ENCODE results near the gene IL7R. TPM values are rescaled to one million over a fixed set of nuclear protein-coding genes. Genes with fewer than 3 reads are reported as not detected.
A peak's percentile ranks its signal among the peaks of the same experiment; 100 is the strongest.

Gene IL7R
- total RNA-seq, 1 donor: 0.81 TPM

DNA sequence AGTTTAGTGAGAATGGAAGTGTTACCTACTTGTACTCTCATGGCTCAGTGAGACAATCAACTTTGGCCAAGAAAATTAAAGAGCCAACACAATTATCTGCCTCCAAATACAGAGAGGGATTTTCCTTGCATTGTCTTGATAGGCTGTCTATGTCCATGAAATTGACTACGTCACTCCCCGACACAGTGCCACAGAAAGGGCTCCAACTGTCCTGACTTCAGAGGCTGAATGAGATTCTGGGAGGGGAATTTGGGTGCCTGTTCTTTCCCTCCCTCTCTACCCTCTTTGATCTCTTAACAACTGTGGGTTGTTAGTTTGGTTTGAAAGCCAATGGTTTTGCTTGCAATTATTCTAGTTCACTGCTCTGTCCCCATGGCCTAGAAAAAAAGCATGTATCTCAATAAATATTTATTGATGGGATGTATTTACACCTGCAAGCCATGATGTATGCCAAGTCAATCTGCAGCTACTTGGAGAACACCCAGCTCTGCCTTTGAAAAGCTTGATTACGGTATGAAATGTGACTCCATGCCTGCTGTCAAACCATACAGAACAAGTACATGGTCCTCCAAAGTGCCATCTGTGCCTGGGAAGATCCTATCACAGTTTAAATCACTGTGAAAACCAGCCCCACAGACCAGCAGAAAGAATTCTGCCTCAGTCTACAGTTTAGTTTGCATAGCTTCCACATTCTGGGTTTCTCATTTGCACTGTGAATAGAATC is 44.4 kb downstream of the IL7R start:
- no peak for DNase-seq (ENCODE audit: low read depth in 2 of 3, low spot score in 2 of 3)

DNA sequence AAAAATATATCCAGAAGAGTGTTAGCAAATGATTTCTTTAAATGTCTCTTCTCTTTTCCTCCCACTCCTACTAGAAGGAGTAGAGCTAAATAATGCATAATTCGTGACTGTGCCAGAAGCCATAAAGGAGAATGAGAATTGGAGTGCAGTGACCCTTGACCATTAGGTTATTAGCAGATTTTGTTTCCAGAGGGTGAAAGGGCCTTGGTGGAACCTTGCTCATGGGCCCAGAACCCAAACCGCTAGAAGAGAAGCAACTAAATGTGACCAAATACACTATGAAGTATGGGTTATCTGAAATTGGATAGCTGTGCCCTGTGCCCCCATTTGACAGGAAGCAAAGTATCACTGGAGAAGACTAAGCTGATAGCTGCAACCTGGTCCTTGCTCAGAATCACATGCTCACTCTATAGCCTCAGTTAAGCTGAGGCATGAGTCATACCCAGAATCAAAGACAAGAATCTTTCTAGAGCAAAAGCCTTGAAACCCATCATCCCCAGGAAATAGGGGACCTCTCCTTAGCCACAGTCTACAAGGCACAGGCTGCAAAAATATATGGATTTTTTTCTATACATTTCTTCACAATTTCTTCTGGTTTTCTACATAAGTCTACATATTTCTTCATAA is 45.5 kb downstream of the IL7R start:
- DNase-seq (ENCODE audit: low read depth in 2 of 3, low spot score in 2 of 3): no peak

GRCh38 chr5:35903631-35904203 is 47.0 kb downstream of the IL7R start:
- DNase-seq (ENCODE audit: low read depth in 2 of 3, low spot score in 2 of 3): no peak

GRCh38 chr5:35904443-35905132 is 47.9 kb downstream of the IL7R start:
- DNase-seq (ENCODE audit: low read depth in 2 of 3, low spot score in 2 of 3): no peak

DNA sequence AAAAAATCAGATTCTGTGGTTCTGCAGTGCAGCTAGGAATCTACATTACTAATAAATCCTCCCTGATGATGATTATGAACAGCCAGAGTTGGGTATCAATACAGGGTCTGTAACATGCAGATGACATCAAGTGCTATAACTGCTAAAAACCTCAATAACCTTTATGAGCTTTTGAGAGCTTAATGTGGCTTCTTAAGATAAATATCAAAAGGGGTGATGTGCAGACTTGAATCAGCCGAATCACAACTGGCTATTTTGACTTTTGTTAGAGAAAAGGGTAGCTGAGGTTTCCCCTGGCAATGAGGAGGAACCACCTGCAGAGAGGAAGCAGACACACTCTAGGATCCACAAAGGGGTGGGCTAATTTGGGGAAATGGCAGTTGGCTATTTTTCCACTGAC is 51.5 kb downstream of the IL7R start:
- peak in 2 of 3 donors; percentile 52 to 93 for DNase-seq (ENCODE audit: low read depth in 2 of 3, low spot score in 2 of 3)

- DNase-seq (ENCODE audit: low read depth in 2 of 3, low spot score in 2 of 3): peak in 1 of 3 donors; percentile 38
Observed at GRCh38 chr5:35908814-35909213, 52.1 kb downstream of the IL7R start.

DNA sequence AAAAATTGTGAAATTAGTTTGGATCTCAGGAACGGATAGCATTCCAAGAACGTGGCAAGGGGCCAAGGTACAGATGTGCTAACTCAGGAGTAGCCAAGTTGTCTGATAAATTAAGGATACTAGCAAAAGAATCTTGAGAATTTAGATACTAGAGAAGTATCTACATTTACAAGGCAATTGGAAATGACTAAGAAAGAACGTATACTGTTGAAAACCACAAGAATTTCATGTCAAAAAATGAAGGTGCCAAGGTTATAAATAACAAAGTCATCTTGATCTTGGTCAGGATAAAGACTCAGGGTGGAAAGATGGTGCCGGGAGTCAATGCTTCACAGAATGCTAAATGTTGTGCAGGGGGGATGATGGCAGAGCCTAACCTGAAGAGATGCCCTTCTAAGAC is 62.5 kb downstream of the IL7R start:
- no peak for DNase-seq (ENCODE audit: low read depth in 2 of 3, low spot score in 2 of 3)

DNA sequence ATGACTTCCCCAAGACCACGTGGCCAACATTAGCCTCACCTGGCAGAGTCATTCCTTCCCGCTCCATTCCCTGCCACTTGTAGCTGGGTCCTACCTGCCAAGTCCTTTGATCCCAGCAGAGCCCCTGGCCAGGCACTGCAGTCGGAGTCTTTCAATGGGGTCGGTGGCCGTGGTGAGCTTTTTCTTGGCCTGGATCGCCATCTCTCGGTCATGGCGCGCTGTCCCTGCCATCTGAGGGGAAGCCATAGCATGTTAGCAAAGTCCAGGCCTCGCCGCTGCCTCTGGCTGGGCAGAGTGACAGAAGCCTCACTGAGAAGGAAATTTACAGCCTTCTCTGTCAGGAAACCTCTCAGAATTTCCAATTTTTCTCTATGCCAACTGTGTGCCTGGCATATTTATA is 64.2 kb downstream of the IL7R start:
- no peak for DNase-seq (ENCODE audit: low read depth in 2 of 3, low spot score in 2 of 3)

GRCh38 chr5:35921930-35922329 is 65.2 kb downstream of the IL7R start:
- DNase-seq (ENCODE audit: low read depth in 2 of 3, low spot score in 2 of 3): peak in 1 of 3 donors; percentile 30

- no peak for DNase-seq (ENCODE audit: low read depth in 2 of 3, low spot score in 2 of 3)
Observed at GRCh38 chr5:35922468-35922867, 65.8 kb downstream of the IL7R start.

DNA sequence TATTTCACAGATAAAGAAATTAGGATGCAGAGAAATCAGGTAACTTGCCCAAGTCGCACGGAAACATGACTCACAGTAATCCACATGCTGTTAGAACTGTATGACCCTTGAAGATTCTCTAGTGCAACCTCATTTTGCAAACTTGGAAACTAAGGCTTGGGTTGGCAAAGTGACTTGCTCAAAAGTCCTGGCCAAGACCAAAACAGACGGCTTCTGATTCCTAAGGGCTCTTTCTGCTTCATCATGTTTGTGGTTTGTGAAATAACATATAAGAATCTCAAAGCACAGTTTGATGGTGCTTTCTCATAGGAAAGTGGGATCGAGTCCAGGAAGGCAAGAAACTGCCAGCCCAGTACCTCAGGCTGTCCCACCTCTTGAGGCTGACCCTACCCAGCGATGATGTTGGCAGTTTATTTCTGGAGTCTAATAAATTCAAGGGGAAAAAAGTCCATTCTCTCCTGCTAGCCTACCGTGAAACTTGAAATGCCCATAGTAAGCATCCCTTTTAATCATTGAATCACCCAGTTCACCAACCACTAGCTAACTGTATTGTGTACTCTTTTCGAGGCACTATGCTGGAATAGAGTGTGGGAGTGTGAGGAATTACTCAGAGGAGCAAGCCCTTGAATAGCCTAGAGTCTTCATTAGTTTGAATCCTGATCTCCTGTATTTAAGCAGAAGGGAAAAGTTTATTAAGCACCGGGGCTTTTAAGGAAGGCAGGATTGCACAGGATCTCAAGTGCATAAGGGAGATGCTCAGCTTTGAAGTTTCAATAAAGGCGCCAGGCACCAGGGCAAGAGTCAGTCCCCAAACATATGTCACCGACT is 67.6 kb downstream of the IL7R start:
- DNase-seq (ENCODE audit: low read depth in 2 of 3, low spot score in 2 of 3): no peak

GRCh38 chr5:35924950-35925722 is 68.4 kb downstream of the IL7R start:
- DNase-seq (ENCODE audit: low read depth in 2 of 3, low spot score in 2 of 3): peak; percentile 59 to 72 (median 72)

DNA sequence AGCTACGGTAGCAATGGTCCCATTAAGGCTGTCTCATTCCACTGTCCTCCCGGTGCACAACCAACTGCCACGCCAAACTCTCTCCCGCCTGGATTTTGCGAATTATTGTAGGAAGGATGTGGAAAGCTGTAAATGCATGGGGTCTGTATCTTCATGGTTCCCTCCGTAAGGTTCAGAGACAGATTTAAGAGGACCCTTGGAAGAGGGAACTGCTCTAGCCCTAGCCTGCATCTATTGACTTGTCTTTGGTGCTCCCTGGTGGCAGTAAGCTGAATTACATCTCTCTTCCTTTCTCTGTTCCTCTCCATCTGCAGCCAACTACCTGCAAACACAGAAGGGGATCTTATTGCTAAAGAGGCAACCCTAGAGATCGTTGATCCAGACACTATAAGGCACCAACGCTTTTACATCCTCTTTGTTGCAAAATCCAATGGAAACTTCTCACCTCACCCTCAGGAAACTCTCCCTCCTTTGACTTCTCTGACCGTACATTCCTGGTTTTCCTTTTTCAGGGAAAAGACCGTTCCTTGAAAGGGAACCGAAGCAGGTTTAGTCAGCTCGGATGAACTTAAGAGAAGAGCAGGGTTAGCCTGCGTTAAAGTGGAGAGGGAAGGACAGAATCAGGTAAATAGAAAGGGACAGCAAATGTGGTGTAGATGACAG is 69.8 kb downstream of the IL7R start:
- peak; percentile 53 to 83 (median 59) for DNase-seq (ENCODE audit: low read depth in 2 of 3, low spot score in 2 of 3)

Small RNA genes within 50 kb of the gene (small RNA-seq; reads per million reads assigned to genes)
- gene AC112204.1: not detected

Other genes starting within 250 kb of the IL7R start
- 4.0 TPM for gene SPEF2, start 239.0 kb upstream of the IL7R start, total RNA-seq
- not detected for gene CAPSL, start 81.7 kb downstream of the IL7R start, total RNA-seq
- under 0.01 TPM for gene UGT3A1, start 134.5 kb downstream of the IL7R start, total RNA-seq
- 0.54 TPM for gene UGT3A2, start 210.0 kb downstream of the IL7R start, total RNA-seq

Measured in hematopoietic multipotent progenitor cell (in vitro differentiated cells).